Stimulated activated CD4-positive, alpha-beta T cell treated with anti-CD3 and anti-CD28 coated beads, Interleukin-1b, Interleukin-23, amount 100 ng/mL, for 4 hours (primary cell): Measurements from ENCODE around the gene SH2D1B.

Experiments
- DNase-seq, 2 donors: peaks; one replicate each; pipeline ENCODE4 v3.0.0-alpha.2; 2020; ENCODE audit warnings: low read depth in 2 of 2

The SH2D1B gene

GRCh38 chr1:162398999-162399580, 12.8 kb downstream of the SH2D1B start:
- DNase-seq: no peak

- DNase-seq: no peak
Measured at GRCh38 chr1:162397943-162398560, 13.9 kb downstream of the SH2D1B start.

- no peak for DNase-seq
Measured at GRCh38 chr1:162397039-162397448, 14.9 kb downstream of the SH2D1B start.

- no peak for DNase-seq
Measured at GRCh38 chr1:162396201-162396906, 15.6 kb downstream of the SH2D1B start.

- DNase-seq: no peak
Measured at GRCh38 chr1:162391790-162392563, 20.0 kb downstream of the SH2D1B start.

GRCh38 chr1:162390396-162391185, 21.3 kb downstream of the SH2D1B start:
- no peak for DNase-seq

GRCh38 chr1:162389971-162390370, 22.0 kb downstream of the SH2D1B start:
- DNase-seq: no peak

- no peak for DNase-seq
Measured at GRCh38 chr1:162389021-162389818, 22.7 kb downstream of the SH2D1B start.

GRCh38 chr1:162388615-162389014, 23.3 kb downstream of the SH2D1B start:
- no peak for DNase-seq

GRCh38 chr1:162388083-162388594, 23.8 kb downstream of the SH2D1B start:
- no peak for DNase-seq

GRCh38 chr1:162387226-162388082, 24.5 kb downstream of the SH2D1B start:
- no peak for DNase-seq

- DNase-seq: no peak
Measured at GRCh38 chr1:162386292-162387225, 25.4 kb downstream of the SH2D1B start.

- DNase-seq: no peak
Measured at GRCh38 chr1:162385702-162386101, 26.2 kb downstream of the SH2D1B start.

GRCh38 chr1:162385280-162385623, 26.7 kb downstream of the SH2D1B start:
- no peak for DNase-seq

GRCh38 chr1:162384601-162385279, 27.2 kb downstream of the SH2D1B start:
- no peak for DNase-seq

- DNase-seq: no peak
Measured at GRCh38 chr1:162384116-162384515, 27.8 kb downstream of the SH2D1B start.

- DNase-seq: no peak
Measured at GRCh38 chr1:162383516-162383915, 28.4 kb downstream of the SH2D1B start.

- no peak for DNase-seq
Measured at GRCh38 chr1:162383091-162383490, 28.8 kb downstream of the SH2D1B start.
